Adrenal gland (tissue), 12 donors: ENCODE data around the gene METTL24. TPM values are rescaled to one million over a fixed set of nuclear protein-coding genes. Genes with fewer than 3 reads are reported as not detected.

Experiments
- DNase-seq, 7 donors: peaks; one replicate each; pipeline ENCODE4 v3.0.0-alpha.2; 2019 to 2020
- H3K27ac ChIP-seq, 5 donors: fragments of 200-600 bp; sonication (generic) in 4 of 5; 1 replicate in 3 of 5; 2 replicates in 2 of 5; pipeline versions ENCODE4 v1.5.1 to v1.8.0; 2016 to 2020; ENCODE audit warnings: mild to moderate bottlenecking in 1 of 5
- H3K27me3 ChIP-seq: fragments of 200-600 bp; 2 replicates; pipeline ENCODE4 v1.8.0; 2021
- H3K36me3 ChIP-seq, 2 donors: fragments of 200-600 bp; replicated peaks in 1 of 2; 1 replicate in 1 of 2; 2 replicates in 1 of 2; pipeline versions ENCODE4 v1.5.1 to v1.8.0; 2018 to 2022
- H3K4me1 ChIP-seq, 2 donors: fragments of 200-600 bp; replicated peaks in 1 of 2; 1 replicate in 1 of 2; 2 replicates in 1 of 2; pipeline versions ENCODE4 v1.5.1 to v1.8.0; 2018 to 2021
- H3K4me3 ChIP-seq, 4 donors: fragments of 200-600 bp; sonication (generic) in 3 of 4; one replicate each; pipeline ENCODE4 v1.5.1; 2016 to 2018
- H3K9me3 ChIP-seq, 3 donors: fragments of 200-600 bp; sonication (generic) in 1 of 3; replicated peaks in 1 of 3; 1 replicate in 2 of 3; 2 replicates in 1 of 3; pipeline versions ENCODE4 v1.5.1 to v1.8.0; 2016 to 2021
- CTCF ChIP-seq, 6 experiments: fragments of 450-650 bp in 4 of 6; fragments of 200-600 bp in 2 of 6; sonication (generic) in 1 of 6; IDR thresholded peaks; 1 replicate in 5 of 6; 2 replicates in 1 of 6; pipeline versions ENCODE4 v1.5.1 to v1.8.0; 2016 to 2021; ENCODE audit warnings: antibody characterized with exemption in 6 of 6, mild to moderate bottlenecking in 2 of 6, moderate library complexity in 1 of 6
- POLR2A ChIP-seq, 2 donors: fragments of 450-650 bp; IDR thresholded peaks; one replicate each; pipeline ENCODE4 v1.6.1; 2017; ENCODE audit warnings: antibody characterized with exemption in 2 of 2, mild to moderate bottlenecking in 2 of 2, moderate library complexity in 1 of 2
- WGBS, 4 donors: extraction: QIAGEN DNeasy Blood & Tissue Kit in 2 of 4; methylation state at CpG; one replicate each; pipeline versions ENCODE4 v1.1.5 to v1.1.7; 2013 to 2017; 5-methylcytosine and 5-hydroxymethylcytosine counted together
- intact Hi-C, 2 donors: fragments of 100-400 bp; cut with DNase I; formaldehyde crosslinking; loops; one replicate each; pipeline versions ENCODE4 v1.14.1 to v1.15.0; 2022 to 2023
- polyA plus RNA-seq, 3 donors: library from polyadenylated mRNA; stranded (reverse); fragments of 200-250 nt in 2 of 3; fragments of 350-450 nt in 1 of 3; fragmentation: Illumina TruSeq in 1 of 3; extraction: RNeasy Lipid Tissue Mini Kit (QIAGEN cat#74804) in 1 of 3; gene quantifications; one replicate each; pipeline ENCODE4 v1.2.3, GENCODE V29; 2013 to 2014
- total RNA-seq, 9 donors: library from RNA; depleted of rRNA in 4 of 9; stranded (reverse); fragments of >200 nt in 4 of 9; fragments of 120-200 nt in 1 of 9; fragmentation: NEBNext Ultra II Directional in 1 of 9; extraction: Animal tissue kit (Norgen Biotek cat#: 25700) in 1 of 9; gene quantifications; one replicate each; pipeline versions ENCODE4 v1.1.0 to v1.2.4, GENCODE V29; 2013 to 2023
- donor health status: healthy with polysubstance abuse.
- donor health status: Bipolar disorder and iron deficiency.
- donor health status: DM: yes; HTN: yes; CAD: no.
- donor health status: DM: no; HTN: no; CAD: no.
- donor health status: DM: no; HTN: no; CAD: no.
- donor health status: DM: yes; HTN: yes; CAD: no.

The METTL24 gene
- total and polyA plus RNA-seq, 12 donors, result 0.20 to 5.0 (median 1.8) TPM; not detected in 1

GRCh38 chr6:110318971-110319370, 39.2 kb downstream of the METTL24 start:
- WGBS, 4 donors, result 58 to 93% (median 64%) methylated on average over 3 of the region's 3 CpGs
- H3K27ac ChIP-seq, result no peak overlapping the region
- no peak for TF ChIP-seq POLR2A (IDR thresholded peaks at IDR 0.05)
- no peak for TF ChIP-seq CTCF (IDR thresholded peaks at IDR 0.05)

GRCh38 chr6:110317646-110318045, 40.5 kb downstream of the METTL24 start:
- Histone ChIP-seq H3K27ac (no peak overlapping the region), H3K4me3 (no peak overlapping the region), H3K9me3 (no peaks in the 10 kb centered on the region), H3K4me1 (no peaks in the 10 kb centered on the region), H3K36me3 (no peaks in the 10 kb centered on the region), H3K27me3 (no peaks in the 10 kb centered on the region)
- no peak for TF ChIP-seq POLR2A (IDR thresholded peaks at IDR 0.05)
- TF ChIP-seq CTCF (IDR thresholded peaks at IDR 0.05), result no peak
- 88 to 95% (median 93%) methylated on average over 3 of the region's 3 CpGs for WGBS, 4 donors
- no peak for DNase-seq
- intact Hi-C loops, result no loop called here

More at GRCh38 chr6:110318971-110319370, 39.2 kb downstream of the METTL24 start:
- DNase-seq, result no peak
- Histone ChIP-seq H3K27me3 (no peaks in the 10 kb centered on the region), H3K4me3 (no peak overlapping the region), H3K9me3 (no peaks in the 10 kb centered on the region), H3K4me1 (no peaks in the 10 kb centered on the region), H3K36me3 (no peaks in the 10 kb centered on the region)
- intact Hi-C loops, result no loop called here

- H3K27me3 ChIP-seq, result no peaks in the 10 kb centered on the region
- no peak for TF ChIP-seq POLR2A (IDR thresholded peaks at IDR 0.05)
- no peak for TF ChIP-seq CTCF (IDR thresholded peaks at IDR 0.05)
- 78 to 98% (median 96%) methylated on average over 1 of the region's 1 CpG for WGBS, 4 donors
These were observed 41.0 kb downstream of the METTL24 start for GRCh38 chr6:110317189-110317588.

GRCh38 chr6:110315869-110316398, 42.2 kb downstream of the METTL24 start:
- WGBS, 4 donors, result 85 to 93% (median 89%) methylated on average over 3 of the region's 3 CpGs
- Histone ChIP-seq H3K27ac (no peak overlapping the region), H3K36me3 (no peaks in the 10 kb centered on the region), H3K4me1 (no peaks in the 10 kb centered on the region), H3K27me3 (no peaks in the 10 kb centered on the region), H3K4me3 (no peak overlapping the region), H3K9me3 (no peaks in the 10 kb centered on the region)
- DNase-seq, result no peak
- intact Hi-C loops, result no loop called here
- TF ChIP-seq CTCF (IDR thresholded peaks at IDR 0.05), result no peak
- TF ChIP-seq POLR2A (IDR thresholded peaks at IDR 0.05), result no peak

More at GRCh38 chr6:110317189-110317588, 41.0 kb downstream of the METTL24 start:
- Histone ChIP-seq H3K9me3 (no peaks in the 10 kb centered on the region), H3K36me3 (no peaks in the 10 kb centered on the region), H3K4me1 (no peaks in the 10 kb centered on the region), H3K4me3 (no peak overlapping the region), H3K27ac (no peak overlapping the region)
- intact Hi-C loops, result no loop called here
- no peak for DNase-seq
